Esophagus muscularis mucosa (tissue), 4 donors: ENCODE data around the gene PRPF40B. TPM values are rescaled to one million over a fixed set of nuclear protein-coding genes. Genes with fewer than 3 reads are reported as not detected.

Source experiments
- DNase-seq: peaks from one replicate; pipeline ENCODE4 v3.0.0-alpha.2; 2017; ENCODE audit errors: extremely low spot score
- H3K27ac ChIP-seq, 4 donors: fragments of 200-600 bp; sonication (generic); replicated peaks in 1 of 4; 1 replicate in 3 of 4; 2 replicates in 1 of 4; pipeline ENCODE4 v1.5.1; 2016 to 2019; ENCODE audit warnings: mild to moderate bottlenecking in 1 of 4
- H3K27me3 ChIP-seq, 4 donors: fragments of 200-600 bp; sonication (generic); one replicate each; pipeline versions ENCODE4 v1.5.1 to v1.6.0; 2016 to 2019
- H3K36me3 ChIP-seq, 4 donors: fragments of 200-600 bp; sonication (generic); one replicate each; pipeline ENCODE4 v1.5.1; 2016 to 2019
- H3K4me1 ChIP-seq, 4 donors: fragments of 200-600 bp; sonication (generic); one replicate each; pipeline ENCODE4 v1.5.1; 2016 to 2019
- H3K4me3 ChIP-seq, 4 donors: fragments of 200-600 bp; sonication (generic); 1 replicate in 2 of 4; 2 replicates in 2 of 4; pipeline ENCODE4 v1.5.1; 2016 to 2019; ENCODE audit warnings: mild to moderate bottlenecking in 4 of 4, moderate library complexity in 1 of 4
- H3K9me3 ChIP-seq, 4 donors: fragments of 200-600 bp; sonication (generic); 1 replicate in 3 of 4; 2 replicates in 1 of 4; pipeline ENCODE4 v1.5.1; 2016 to 2019
- CTCF ChIP-seq, 3 experiments: fragments of 200-600 bp in 2 of 3; fragments of 450-650 bp in 1 of 3; sonication (generic) in 2 of 3; IDR thresholded peaks; one replicate each; pipeline ENCODE4 v1.5.1; 2017 to 2019; ENCODE audit warnings: antibody characterized with exemption in 3 of 3, mild to moderate bottlenecking in 2 of 3, moderate library complexity in 1 of 3
- EP300 ChIP-seq: sonication (generic); formaldehyde crosslinking; IDR thresholded peaks from one replicate; pipeline ENCODE4 v1.6.1; 2017; ENCODE audit warnings: antibody characterized with exemption
- POLR2A ChIP-seq: fragments of 450-650 bp; IDR thresholded peaks from one replicate; pipeline ENCODE4 v1.6.1; 2017; ENCODE audit warnings: antibody characterized with exemption, moderate library complexity, mild to moderate bottlenecking, low read depth
- POLR2AphosphoS5 ChIP-seq, 2 donors: sonication (generic); formaldehyde crosslinking; IDR thresholded peaks; one replicate each; pipeline ENCODE4 v1.6.1; 2017; ENCODE audit warnings: antibody characterized with exemption in 2 of 2
- WGBS: methylation state at CpG from one replicate; pipeline ENCODE4 v1.1.5; 2018; 5-methylcytosine and 5-hydroxymethylcytosine counted together
- intact Hi-C: fragments of 100-400 bp; cut with DNase I; formaldehyde crosslinking; loops from one replicate; pipeline ENCODE4 v1.15.1; 2023
- total RNA-seq, 4 donors: library from RNA; depleted of rRNA; stranded (reverse); fragments of >200 nt; gene quantifications; one replicate each; pipeline versions ENCODE4 v1.1.0 to v1.2.1, GENCODE V29; 2016

Gene PRPF40B
- total RNA-seq, 4 donors from 2014 or later: 9.6 to 19.0 (median 13.9) TPM

- Histone ChIP-seq H3K27ac (peak overlapping the region; percentile 85 to 93 (median 88)), H3K4me1 (peaks cover 55 to 74% (median 60%) of the 10 kb centered on the region in 4 donors), H3K9me3 (no peaks in the 10 kb centered on the region), H3K27me3 (no peaks in the 10 kb centered on the region), H3K36me3 (no peaks in the 10 kb centered on the region), H3K4me3 (no peak overlapping the region)
- no peak for DNase-seq
- intact Hi-C loops: no loop called here
- TF ChIP-seq POLR2AphosphoS5 (IDR thresholded peaks at IDR 0.05): no peak
- no peak for TF ChIP-seq CTCF (IDR thresholded peaks at IDR 0.05)
- TF ChIP-seq POLR2A: no peak
- TF ChIP-seq EP300: no peak
- WGBS: 31% methylated on average over 5 of the region's 5 CpGs
These were observed 49.2 kb downstream of the PRPF40B start for GRCh38 chr12:49672301-49673217.

- no peaks in the 10 kb centered on the region for H3K36me3 ChIP-seq
- H3K27me3 ChIP-seq: no peaks in the 10 kb centered on the region
- H3K27ac ChIP-seq: peak overlapping the region; percentile 85 to 93 (median 88)
- H3K9me3 ChIP-seq: no peaks in the 10 kb centered on the region
- peak; percentile 95 for DNase-seq
- H3K4me1 ChIP-seq: peaks cover 55 to 74% (median 60%) of the 10 kb centered on the region in 4 donors
- 14% methylated on average over 13 of the region's 13 CpGs for WGBS
- peak in 2 of 3 experiments; percentile 52 to 70 for TF ChIP-seq CTCF (IDR thresholded peaks at IDR 0.05)
- no peak for TF ChIP-seq POLR2A
- peak; percentile 92 to 95 for TF ChIP-seq POLR2AphosphoS5 (IDR thresholded peaks at IDR 0.05)
- no peak for TF ChIP-seq EP300
- H3K4me3 ChIP-seq: peak overlapping the region in 3 of 4 donors; percentile 2 to 19 (median 16)
- intact Hi-C loops: no loop called here
These were observed 50.3 kb downstream of the PRPF40B start for GRCh38 chr12:49673446-49674317.

GRCh38 chr12:49674318-49674981 is 51.1 kb downstream of the PRPF40B start:
- no peaks in the 10 kb centered on the region for H3K36me3 ChIP-seq
- intact Hi-C loops: no loop called here
- TF ChIP-seq EP300 (no peak), CTCF (IDR thresholded peaks at IDR 0.05) (no peak), POLR2AphosphoS5 (IDR thresholded peaks at IDR 0.05) (no peak), POLR2A (no peak)
- WGBS: 56% methylated on average over 3 of the region's 4 CpGs
- H3K27ac ChIP-seq: peak overlapping the region; percentile 85 to 93 (median 88)
- no peaks in the 10 kb centered on the region for H3K27me3 ChIP-seq
- H3K4me3 ChIP-seq: peak overlapping the region in 2 of 4 donors; percentile 2 to 16
- no peaks in the 10 kb centered on the region for H3K9me3 ChIP-seq
- H3K4me1 ChIP-seq: peaks cover 55 to 70% (median 60%) of the 10 kb centered on the region in 4 donors
- DNase-seq: no peak

GRCh38 chr12:49675137-49675536 is 51.8 kb downstream of the PRPF40B start:
- no peak for DNase-seq
- peaks cover 53 to 65% (median 57%) of the 10 kb centered on the region in 4 donors for H3K4me1 ChIP-seq
- no peak overlapping the region for H3K4me3 ChIP-seq
- intact Hi-C loops: no loop called here
- no peaks in the 10 kb centered on the region for H3K9me3 ChIP-seq
- TF ChIP-seq CTCF (IDR thresholded peaks at IDR 0.05) (no peak), POLR2AphosphoS5 (IDR thresholded peaks at IDR 0.05) (no peak), EP300 (no peak), POLR2A (no peak)
- no peaks in the 10 kb centered on the region for H3K36me3 ChIP-seq
- no peaks in the 10 kb centered on the region for H3K27me3 ChIP-seq
- peak overlapping the region; percentile 85 to 93 (median 88) for H3K27ac ChIP-seq
- WGBS: 89% methylated on average over 7 of the region's 7 CpGs
